H1 (cell line): ENCODE measurements around the gene DGAT2. TPM values are rescaled to one million over a fixed set of nuclear protein-coding genes. Genes with fewer than 3 reads are reported as not detected.

ENCODE experiments used
- BCL11A ChIP-seq, 2 experiments: IDR thresholded peaks; one replicate each; pipeline ENCODE4 v1.6.1; 2011; ENCODE audit warnings: low read depth in 2 of 2, low read length in 2 of 2, mild to moderate bottlenecking in 2 of 2
- KDM4A ChIP-seq: IDR thresholded peaks from one replicate; pipeline ENCODE4 v1.7.1; 2012; ENCODE audit warnings: low read depth, mild to moderate bottlenecking, moderate library complexity, low read length, inconsistent platforms; ENCODE audit not compliant: severe bottlenecking
- SIRT6 ChIP-seq: IDR thresholded peaks from one replicate; pipeline ENCODE4 v1.7.1; 2012; ENCODE audit warnings: low read length, inconsistent platforms
- ZNF274 ChIP-seq: IDR thresholded peaks from 2 replicates; pipeline ENCODE4 v1.7.0; 2012; ENCODE audit warnings: low read length, borderline replicate concordance; ENCODE audit errors: extremely low read depth
- polyA plus RNA-seq, 7 experiments: library from polyadenylated mRNA; depleted of rRNA in 3 of 7; stranded (reverse) in 5 of 7; unstranded in 2 of 7; fragments of >200 nt in 5 of 7; fragments of 200-250 nt in 2 of 7; gene quantifications; 1 replicate in 5 of 7; 2 replicates in 1 of 7; 4 replicates in 1 of 7; pipeline versions ENCODE4 v1.2.1 to v1.2.3, GENCODE V29; 2011 to 2013; ENCODE audit warnings: missing spikeins in 2 of 7, mixed read lengths in 2 of 7
- total RNA-seq: library from RNA; stranded (reverse); fragmentation: NEBNext Ultra II Directional; extraction: Animal tissue kit (Norgen Biotek cat#: 25700); gene quantifications from 2 replicates; pipeline ENCODE4 v1.2.1, GENCODE V29; 2021
- TF ChIP-seq, protein P1 (sequence below): IDR thresholded peaks from 2 replicates; pipeline ENCODE4 v1.6.1; 2012; ENCODE audit warnings: inconsistent platforms

The DGAT2 gene
- total and polyA plus RNA-seq, 2 of the 8 experiments (the other 6 are each of a cell fraction or from before 2014, with no cell fraction given), result 3.2 to 5.9 TPM

DNA sequence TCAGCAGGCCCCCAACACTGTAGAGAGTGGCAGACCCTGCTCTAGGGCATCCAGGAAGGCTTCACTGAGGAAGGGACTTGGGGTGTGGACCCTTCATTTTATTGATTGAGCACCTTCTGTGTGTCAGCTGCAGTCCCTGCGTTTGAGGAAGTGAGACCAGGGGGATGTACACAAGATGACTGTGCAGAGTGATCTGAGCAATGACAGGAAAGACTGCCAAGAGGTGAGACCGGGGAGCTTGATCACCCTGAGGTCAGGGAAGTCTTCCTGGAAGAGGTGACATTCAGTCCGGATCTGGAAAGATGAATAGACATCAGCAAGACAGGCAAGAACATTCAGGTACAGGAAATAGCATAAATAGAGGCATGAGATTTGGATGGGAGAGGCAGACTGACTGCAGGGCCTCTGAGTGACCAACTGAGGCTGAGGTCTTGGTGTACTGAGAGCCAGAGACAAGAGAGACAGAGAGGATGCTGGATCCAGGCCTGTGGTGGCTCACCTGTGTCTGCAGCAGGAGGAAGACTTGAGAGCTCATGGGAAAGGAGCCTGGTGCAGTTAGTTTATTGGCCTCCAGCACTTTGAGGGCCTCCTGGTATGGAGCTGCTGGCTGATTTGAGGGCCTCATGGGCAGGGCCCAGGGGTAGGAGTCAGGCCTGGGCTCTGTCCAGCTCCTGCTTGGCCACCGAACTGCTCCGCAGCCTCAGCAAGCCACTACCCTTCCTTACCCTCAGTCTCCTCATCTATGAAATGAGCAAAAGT, 5.2 kb downstream of the DGAT2 start (continued):
- TF ChIP-seq KDM4A (no peak), ZNF274 (no peak), BCL11A (IDR thresholded peaks at IDR 0.05; ENCODE audit: low read depth in 2 of 2, low read length in 2 of 2) (no peak), SIRT6 (no peak)
- TF ChIP-seq, protein P1, sequence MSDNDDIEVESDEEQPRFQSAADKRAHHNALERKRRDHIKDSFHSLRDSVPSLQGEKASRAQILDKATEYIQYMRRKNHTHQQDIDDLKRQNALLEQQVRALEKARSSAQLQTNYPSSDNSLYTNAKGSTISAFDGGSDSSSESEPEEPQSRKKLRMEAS, result no peak
